ENCODE results near the gene PPP4R1. TPM values are rescaled to one million over a fixed set of nuclear protein-coding genes. Genes with fewer than 3 reads are reported as not detected.

The PPP4R1 gene
- polyA plus RNA-seq, 1 of the 3 experiments (the other 2 are of a cell fraction): 53.4 TPM

DNA sequence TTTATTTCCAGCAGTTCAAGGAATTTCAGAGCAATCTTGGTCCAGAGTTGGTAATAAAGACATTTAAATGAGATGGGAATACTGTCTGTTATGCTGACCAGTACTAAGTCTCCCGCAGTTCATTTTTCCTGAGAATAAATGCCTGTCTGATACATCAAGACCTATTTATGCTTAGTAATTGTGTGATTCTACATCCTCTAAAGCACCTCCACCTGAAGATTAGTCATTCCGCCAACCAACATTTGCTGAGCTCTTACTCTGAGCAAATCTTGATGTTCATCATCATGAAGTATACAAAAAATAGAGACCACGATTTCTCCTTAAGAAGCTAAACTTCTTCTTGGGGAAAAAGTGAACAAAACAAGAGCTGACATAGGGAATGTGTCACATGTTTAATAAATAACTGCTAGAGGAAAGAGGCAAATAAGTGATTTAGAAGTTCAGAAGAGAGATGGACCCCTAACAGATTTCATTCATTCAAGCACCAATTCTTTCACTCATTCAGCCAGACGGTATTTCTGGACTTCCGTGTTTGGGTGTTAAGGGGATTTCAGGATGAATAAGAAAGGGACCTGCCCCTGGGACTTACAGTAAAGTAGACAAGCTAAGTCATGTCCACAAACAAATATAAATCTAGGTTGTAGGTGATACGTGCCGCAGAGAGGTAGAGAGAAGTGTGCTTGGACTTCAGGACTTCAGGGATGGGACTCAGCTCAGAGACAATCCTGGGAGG is 34.2 kb upstream of the PPP4R1 start:
- no peak for TF ChIP-seq ZBTB33 (IDR thresholded peaks at IDR 0.05; ENCODE audit: borderline replicate concordance, low read depth)
- no peak for TF ChIP-seq RFX5 (IDR thresholded peaks at IDR 0.05; ENCODE audit: low read length)
- TF ChIP-seq IRF3 (IDR thresholded peaks at IDR 0.05; ENCODE audit: low read depth, low read length): no peak
- TF ChIP-seq GATA2 (CRISPR knock-in tag; IDR thresholded peaks at IDR 0.05): no peak
- TF ChIP-seq TEAD4 (IDR thresholded peaks at IDR 0.05; ENCODE audit: borderline replicate concordance, insufficient read depth): no peak
- TF ChIP-seq NFIC (IDR thresholded peaks at IDR 0.05; ENCODE audit: borderline replicate concordance): no peak
- no peak for TF ChIP-seq GABPA (IDR thresholded peaks at IDR 0.05; ENCODE audit: low read depth)
- no peak for TF ChIP-seq EP300 (IDR thresholded peaks at IDR 0.05; ENCODE audit: borderline replicate concordance in 1 of 2, low read depth in 1 of 2, low read length in 1 of 2)
- TF ChIP-seq FOXM1 (IDR thresholded peaks at IDR 0.05; ENCODE audit: low read depth): no peak
- TF ChIP-seq, protein P1, sequence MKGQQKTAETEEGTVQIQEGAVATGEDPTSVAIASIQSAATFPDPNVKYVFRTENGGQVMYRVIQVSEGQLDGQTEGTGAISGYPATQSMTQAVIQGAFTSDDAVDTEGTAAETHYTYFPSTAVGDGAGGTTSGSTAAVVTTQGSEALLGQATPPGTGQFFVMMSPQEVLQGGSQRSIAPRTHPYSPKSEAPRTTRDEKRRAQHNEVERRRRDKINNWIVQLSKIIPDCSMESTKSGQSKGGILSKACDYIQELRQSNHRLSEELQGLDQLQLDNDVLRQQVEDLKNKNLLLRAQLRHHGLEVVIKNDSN (IDR thresholded peaks at IDR 0.05; ENCODE audit: borderline replicate concordance, low read depth): no peak
- no peak for TF ChIP-seq FOXJ3 (CRISPR knock-in tag; IDR thresholded peaks at IDR 0.05)
- no peak for TF ChIP-seq MEF2A (IDR thresholded peaks at IDR 0.05; ENCODE audit: borderline replicate concordance, low read depth)
- no peak for TF ChIP-seq JUND (IDR thresholded peaks at IDR 0.05)
- no peak for TF ChIP-seq FOSL2 (IDR thresholded peaks at IDR 0.05; ENCODE audit: borderline replicate concordance, low read depth)
- TF ChIP-seq, protein P2, sequence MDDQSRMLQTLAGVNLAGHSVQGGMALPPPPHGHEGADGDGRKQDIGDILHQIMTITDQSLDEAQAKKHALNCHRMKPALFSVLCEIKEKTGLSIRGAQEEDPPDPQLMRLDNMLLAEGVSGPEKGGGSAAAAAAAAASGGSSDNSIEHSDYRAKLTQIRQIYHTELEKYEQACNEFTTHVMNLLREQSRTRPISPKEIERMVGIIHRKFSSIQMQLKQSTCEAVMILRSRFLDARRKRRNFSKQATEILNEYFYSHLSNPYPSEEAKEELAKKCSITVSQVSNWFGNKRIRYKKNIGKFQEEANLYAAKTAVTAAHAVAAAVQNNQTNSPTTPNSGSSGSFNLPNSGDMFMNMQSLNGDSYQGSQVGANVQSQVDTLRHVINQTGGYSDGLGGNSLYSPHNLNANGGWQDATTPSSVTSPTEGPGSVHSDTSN (IDR thresholded peaks at IDR 0.05): no peak
- no peak for TF ChIP-seq USF2 (IDR thresholded peaks at IDR 0.05; ENCODE audit: borderline replicate concordance, low read depth, low read length)
- POLR2A ChIA-PET: no interaction called here
- no peaks in the 10 kb centered on the region for H4K20me1 ChIP-seq (ENCODE audit: insufficient read depth)
- H3K27ac ChIP-seq (ENCODE audit: low read depth in 2 of 2, low read length in 1 of 2): peak overlapping the region in 1 of 2 experiments; percentile 50; a peak in 2 of 4 replicates
- H3K4me2 ChIP-seq: no peak overlapping the region
- CTCF ChIA-PET: no interaction called here
- DNase-seq: no peak
- no peak overlapping the region for H3K9ac ChIP-seq
- no peaks in the 10 kb centered on the region for H3K79me2 ChIP-seq (ENCODE audit: insufficient read depth)
- H3K27me3 ChIP-seq (ENCODE audit: insufficient read depth): no peaks in the 10 kb centered on the region
- WGBS (ENCODE audit: low lambda C conversion rate): 83% methylated on average over 7 of the region's 7 CpGs
- H3K9me2 ChIP-seq: no peaks in the 10 kb centered on the region
- no peaks in the 10 kb centered on the region for H3K36me3 ChIP-seq (replicated peaks in 1 of 2; ENCODE audit: control insufficient read depth in 1 of 2, insufficient read depth in 2 of 2, low read length in 1 of 2)
- H3K4me3 ChIP-seq (ENCODE audit: low read depth in 2 of 2, low read length in 1 of 2): no peak overlapping the region
- H3K9me3 ChIP-seq: no peaks in the 10 kb centered on the region
- H3K4me1 ChIP-seq (ENCODE audit: control insufficient read depth in 1 of 2, insufficient read depth in 2 of 2, low read depth in 1 of 2, low read length in 1 of 2): peaks cover 4 to 9% of the 10 kb centered on the region in 2 experiments; a peak in 2 of 4 replicates
- peak overlapping the region; percentile 22; the same call in 1 of the 2 replicates for H2AFZ ChIP-seq (ENCODE audit: low read depth)
- peaks cover 8% of the 10 kb centered on the region for H3F3A ChIP-seq (replicated peaks; ENCODE audit: insufficient read depth)
